ENCODE measurements around the gene ZNF343.
A peak's percentile ranks its signal among the peaks of the same experiment; 100 is the strongest.
"Not testable (repeated sequence)": the region's sequence is repeated elsewhere in the genome, so short reads cannot be mapped to it uniquely, and the experiment has no call there.

The ZNF343 gene

DNA sequence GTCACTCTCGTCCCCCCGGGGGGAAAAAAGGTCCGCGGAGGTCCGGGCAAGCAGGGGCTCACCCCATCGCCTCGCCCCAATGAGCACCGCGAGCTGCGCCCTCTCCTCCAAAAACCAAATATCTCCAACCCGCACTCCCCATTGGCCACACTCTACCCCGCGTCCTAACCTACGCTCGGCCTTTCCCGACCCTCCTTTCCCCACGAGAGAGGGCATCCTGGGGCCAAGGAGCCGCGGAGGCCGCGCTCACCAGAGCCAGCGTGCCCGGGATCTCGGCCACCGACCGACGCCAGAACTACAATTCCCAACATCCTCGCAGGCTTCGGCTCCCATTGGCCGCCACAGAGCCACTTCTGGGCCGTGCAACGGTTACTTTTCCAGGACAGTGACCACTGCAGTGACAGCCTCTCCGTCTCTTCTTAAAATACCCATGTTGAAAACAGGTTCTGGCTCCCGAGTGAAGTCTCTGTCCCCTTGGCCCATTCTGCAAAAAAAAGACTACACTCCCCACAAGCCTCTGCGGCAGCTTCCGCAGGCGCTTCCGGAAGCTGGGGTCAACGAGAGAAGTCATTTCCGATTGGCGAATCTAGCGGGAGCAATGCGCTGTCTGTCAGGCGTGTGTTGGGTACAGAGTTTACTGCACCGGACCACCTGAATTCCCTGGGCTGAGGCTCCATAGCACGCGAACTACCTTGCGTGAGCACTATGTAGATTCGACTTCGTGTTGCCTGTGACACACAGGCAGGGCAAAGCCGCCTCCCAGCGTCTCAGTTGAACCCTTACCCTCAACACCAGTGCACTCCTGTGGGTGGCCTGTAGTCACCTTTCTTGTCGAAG lies at the start of gene ZNF343:
Gene ZNF343 (minus strand): TSS at position 285 of the 837 bp plus-strand sequence. CDS start 15,020 bp downstream, outside the sequence.
- DNase-seq = peak; percentile 82

DNA sequence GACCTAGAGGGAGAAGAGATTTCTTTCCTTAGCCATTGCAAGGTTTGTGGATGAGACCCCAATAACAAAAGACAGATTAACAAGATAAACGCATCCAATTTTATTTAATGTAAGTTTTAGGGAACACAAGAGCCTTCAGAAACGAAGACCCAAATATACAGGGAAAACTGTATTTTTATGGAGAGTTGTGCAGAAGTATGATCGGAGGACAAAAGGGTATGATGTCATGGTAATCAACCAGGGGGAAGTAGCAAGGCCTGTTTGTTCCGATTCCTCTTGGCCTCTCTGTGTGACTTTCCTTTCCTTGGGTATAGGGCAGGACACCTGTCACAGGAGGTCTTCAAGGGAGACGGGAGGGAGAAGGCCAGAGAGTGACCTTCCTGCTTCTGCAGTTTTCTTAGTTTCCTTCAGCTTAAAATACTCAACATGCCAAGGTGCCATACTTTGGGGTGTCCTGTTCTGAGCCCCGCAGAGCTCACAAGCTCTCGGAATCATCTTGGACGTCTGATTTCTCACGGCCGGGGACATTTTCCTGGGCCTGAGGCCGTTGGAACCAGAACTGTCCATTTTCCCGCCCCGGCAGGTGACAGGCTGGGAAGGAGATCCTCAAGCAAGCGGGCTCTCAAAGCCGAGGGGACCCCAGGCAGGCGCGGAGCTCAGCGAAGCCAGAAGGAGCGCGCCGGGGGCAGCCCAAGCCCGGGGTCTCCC lies 49.3 kb upstream of the ZNF343 start:
- DNase-seq = no peak

DNA sequence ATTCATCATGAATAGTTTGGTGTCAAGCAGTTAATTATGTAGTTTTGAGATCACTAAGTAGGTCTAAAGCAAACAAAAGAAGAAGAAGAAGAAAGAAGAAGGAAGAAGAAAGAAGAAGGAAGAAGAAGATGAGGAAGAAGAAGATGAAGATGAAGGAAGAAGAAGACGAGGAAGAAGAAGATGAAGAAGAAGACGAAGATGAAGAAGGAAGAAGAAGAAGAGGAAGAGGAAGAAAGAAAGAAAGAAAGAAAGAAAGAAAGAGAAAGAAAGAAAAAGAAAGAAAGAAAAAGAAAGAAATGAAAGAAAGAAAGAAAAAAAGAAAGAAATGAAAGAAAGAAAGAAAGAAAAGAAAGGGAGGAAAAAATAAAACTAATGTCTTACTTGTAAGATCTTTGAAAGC lies 36.9 kb upstream of the ZNF343 start:
- no peak for DNase-seq

DNA sequence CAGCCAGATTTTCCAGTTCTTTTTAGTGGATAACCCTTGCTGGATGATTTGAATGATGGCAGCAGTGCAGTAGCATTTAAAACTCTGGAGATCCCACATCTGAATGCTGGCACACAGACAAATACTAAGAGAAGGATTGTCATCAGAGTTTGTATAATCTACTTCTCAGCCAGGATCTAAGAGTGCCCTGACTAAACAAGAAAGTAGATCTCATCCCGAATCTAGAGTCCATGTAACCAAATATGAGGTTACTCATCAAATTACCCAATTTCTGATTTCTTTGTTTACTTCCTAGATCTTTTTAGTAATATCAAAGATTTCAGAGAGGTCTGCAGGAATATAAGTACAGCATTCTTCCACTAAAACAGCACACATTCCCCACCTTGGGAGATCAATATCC lies 35.5 kb upstream of the ZNF343 start:
- DNase-seq = no peak

DNA sequence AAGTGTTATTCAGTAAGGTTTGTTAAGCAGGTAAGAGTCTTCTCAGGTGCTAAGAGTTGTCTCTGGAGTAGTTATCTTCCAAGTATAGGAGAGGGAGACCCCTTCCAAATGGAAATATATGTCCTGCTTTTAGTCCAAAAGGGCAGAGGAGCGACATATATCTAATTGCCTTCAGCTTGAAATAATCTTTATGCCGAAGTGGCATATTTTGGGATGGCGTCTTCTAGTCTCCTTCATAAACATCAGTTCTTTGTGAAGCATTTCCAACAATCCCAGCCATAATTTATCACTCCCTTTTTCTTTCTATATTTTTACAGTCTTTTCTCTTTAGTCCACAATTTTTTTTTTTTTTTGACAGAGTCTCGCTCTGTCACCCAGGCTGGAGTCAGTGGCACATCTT lies 33.6 kb upstream of the ZNF343 start:
- DNase-seq = no peak

DNA sequence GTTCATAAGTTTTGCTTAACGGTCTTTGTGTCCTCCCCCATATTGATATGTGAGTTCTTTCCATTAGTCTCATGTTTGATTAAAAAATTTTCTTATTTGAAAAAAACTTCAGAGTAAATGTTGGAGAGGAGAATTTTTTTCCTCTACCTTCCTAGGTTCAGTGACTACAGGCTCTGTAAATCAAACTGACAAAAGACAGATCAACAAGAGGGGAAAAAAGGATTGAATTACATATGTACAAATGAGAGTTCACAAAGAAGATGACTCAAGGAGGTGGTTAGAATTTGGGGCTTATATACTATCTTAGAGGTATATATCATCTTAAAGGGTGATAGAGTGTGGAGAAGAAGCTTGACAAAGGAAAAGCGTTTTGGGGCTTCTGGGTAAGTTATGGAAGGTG lies 33.2 kb upstream of the ZNF343 start:
- DNase-seq = no peak

DNA sequence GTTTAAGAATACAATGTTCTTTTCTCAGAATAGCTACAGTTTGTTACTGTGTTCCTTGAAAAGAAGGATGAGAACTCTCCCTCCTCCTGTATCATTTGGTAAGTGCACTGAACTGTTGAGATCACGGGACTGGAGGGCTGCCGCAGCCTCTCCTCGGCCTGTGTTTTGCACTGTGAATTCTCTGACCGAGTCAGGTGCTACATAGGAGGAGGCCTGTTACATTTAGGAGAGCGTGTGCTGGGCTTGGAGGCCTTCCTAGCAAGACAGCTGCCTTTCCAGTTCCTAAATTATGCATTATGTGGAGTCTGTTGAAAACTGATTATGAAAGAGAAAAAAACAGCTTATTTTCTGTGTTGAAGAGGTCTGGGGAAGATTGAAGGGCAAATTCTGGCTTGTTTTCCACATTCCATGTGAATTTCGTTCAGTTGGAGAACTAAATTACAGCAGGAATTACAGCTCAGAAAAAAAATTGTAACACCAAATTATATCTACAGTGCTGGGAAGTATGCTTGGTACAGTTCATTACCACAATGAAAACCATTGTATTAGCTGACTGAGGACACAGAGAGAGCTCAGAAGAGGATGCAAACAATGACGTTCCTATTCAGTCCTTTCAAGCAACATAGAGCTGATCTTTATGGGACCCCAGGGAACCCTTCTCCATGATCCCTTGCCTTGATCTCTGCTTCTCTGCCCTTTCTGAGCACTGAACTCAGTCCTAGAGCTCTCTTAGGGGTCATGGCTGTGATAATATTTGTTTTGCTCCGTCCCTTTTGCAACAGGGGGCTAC lies 30.4 kb upstream of the ZNF343 start:
- no peak for DNase-seq

DNA sequence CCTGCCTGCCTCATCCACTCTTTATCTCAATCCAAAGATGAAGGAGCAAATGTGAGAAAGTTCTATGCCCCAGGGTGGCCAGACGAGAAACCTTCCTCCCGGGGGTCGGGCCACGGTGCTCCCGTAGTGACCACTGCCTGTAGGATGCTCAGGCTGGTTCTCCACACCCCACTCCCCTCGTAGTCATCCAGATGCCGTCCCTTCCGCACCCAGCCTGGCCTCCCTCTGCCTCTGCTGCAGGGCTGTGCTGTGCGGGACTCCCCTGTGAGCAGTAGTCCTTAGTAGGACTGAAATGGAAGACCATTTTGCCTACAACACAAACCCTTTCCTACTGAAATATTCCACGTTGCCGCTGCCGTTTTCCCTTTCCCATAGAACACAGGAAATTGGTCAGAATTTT lies 29.6 kb upstream of the ZNF343 start:
- DNase-seq = no peak

DNA sequence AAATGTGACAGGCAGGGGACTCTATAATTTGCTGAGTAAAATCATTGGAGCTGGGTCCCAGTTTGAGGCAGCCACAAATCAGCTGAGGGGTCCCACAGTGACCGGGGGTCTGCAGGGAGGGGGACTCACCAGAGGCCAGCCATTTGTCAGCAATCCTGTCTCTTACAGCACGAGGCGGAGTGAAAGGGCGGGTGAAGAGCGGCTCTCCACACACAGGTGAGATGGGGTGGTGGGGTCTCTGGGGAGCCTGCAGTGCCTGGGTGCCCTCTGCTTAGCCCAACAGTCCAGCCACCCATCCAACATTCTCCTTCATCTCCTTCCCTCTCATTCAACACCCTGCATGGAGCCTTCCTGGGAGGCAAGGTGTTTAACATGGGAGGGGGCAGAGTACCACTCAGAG lies 28.4 kb upstream of the ZNF343 start:
- no peak for DNase-seq

DNA sequence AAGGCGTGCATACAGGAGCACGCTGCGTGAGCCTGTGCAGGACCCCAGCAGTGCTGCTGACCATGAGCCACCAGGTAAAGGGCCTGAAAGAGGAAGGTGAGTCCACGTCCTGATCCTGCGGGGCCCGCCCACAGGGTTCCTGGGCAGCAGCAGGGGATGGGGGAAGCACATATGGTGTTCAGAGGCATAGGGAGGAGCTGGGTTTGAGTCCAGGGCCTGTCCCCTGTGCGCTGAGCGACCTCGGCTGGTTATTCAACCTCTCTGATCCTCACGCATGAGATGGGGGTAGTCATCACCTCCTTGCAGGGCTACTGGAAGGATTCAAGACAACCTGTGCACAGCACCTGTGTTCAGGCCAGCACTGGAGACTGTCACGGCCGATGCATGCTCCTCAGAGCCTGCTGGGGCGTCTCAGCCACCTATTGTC lies 27.9 kb upstream of the ZNF343 start, which contains the start of gene TMC2:
Gene TMC2 (plus strand): TSS at position 14 of the 427 bp plus-strand sequence. CDS start 49 bp downstream, at position 63.
- no peak for DNase-seq

DNA sequence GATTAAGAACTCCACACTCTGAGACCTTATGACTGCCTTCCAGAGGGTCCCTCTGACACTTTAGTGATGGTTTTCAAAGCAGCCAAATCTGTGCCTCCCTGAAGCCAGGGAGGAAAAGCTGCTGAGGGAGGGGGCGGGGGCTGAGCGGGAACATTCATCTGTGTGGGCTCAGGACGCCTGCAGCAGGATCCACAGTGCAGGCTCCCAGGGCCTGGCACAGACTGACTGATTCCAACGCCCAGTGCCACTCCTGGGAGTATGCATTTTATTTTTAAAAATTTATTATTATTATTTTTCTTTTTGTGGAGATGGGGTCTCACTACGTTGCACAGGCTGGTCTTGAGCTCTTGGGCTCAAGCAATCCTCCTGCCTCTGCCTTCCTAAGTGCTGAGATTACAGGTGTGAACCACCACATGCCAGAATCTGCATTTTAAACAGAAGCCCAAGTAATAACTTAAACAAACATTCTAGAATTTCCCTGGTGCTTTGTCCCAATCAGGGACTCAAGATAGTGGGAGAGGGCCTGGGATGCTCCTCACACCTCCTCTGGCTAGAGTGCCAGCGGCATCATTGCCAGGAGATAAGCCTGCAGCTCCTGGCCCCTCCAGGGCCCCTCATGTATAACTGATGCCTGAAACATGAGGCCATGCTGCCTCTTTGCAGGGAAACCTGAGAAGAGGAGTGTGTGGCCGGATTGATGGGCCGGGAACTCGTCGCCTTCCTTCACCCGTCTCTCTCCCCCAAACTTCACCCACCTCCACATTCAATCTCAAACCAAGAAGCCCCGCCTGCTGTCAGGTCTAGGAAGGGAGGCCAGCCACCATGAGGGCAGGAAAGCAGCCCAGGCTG lies 27.2 kb upstream of the ZNF343 start:
- DNase-seq = no peak

DNA sequence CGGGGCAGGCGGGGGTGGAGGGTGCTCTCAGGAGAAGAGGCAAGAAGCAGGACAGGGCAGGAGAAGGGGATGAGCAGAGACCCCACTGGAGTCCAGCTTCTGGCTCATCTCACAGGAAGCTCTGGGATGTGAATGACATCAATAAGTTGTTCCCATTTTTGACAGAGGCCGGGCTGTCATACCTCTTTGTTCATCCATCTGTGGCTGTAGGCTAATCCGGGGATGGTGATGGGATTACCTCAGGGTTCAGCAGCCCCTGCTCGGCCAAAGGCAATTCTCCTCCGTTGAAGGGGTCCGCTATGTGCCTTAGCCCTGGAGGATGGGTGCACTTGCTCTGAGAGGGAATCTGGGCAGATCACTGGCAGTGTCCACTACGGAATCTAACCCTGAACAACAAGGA lies 24.4 kb upstream of the ZNF343 start:
- DNase-seq = no peak

DNA sequence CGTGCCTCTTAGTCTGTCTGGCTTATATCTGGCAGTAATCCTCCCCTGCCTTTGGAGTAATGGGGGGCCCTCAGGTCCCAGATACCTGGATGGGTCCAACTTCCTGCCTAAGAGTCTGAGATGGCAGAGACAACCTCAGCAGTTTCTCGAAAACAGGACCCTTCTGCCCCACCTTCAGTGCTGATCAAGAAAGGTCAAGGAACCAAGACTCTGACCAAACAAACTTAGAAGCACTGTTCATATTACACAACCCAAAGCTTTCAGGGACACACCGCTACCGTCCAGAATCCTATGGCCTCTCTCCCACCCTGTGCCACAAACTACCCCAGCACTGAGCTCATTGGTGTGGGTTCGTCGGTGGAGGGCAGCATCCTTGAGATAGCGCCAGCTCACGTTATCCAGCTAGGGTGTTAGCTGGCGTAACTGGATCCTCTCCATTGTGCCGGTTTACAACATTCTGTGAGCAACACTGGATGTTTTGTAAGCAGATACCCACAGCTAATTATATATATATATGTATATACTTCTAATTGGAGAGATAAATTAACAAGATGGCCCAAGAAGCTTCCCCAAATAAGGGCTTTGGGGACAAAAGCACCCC lies 20.1 kb upstream of the ZNF343 start:
- DNase-seq = no peak

DNA sequence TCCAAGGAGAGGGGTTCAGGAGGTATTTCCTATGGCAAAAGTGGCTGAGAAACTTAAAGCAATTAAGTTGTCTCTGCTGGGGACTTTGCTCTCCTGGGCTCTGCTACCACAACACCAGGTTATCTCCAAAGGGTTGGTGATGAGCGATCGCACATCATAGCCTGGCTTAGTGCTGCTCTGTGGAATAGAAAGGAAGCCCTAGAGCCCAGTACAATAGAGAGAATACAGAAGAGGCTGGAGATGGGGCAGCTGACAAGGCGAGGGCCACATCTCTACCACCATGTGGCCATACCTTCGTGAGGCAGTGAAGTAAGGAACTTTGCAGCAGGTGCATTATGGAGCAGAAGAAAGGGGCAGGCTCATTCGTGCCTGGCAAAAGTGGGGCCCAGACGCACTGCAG lies 19.0 kb upstream of the ZNF343 start:
- no peak for DNase-seq

DNA sequence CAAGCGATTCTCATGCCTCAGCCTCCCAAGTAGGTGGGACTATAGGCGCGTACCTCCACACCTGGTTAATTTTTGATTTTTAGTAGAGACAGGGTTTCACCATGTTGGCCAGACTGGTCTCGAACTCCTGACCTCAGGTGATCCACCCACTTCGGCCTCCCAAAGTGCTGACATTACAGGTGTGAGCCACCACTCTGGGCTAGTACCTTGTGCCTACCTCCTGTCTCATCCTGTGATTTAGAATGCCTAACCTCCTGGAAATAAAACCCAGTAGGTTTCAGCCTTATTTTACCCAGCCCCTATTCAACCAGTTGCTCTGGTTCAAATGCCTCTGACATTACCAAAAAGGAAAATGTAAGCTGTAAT lies 17.5 kb upstream of the ZNF343 start:
- not testable (repeated sequence) for DNase-seq

DNA sequence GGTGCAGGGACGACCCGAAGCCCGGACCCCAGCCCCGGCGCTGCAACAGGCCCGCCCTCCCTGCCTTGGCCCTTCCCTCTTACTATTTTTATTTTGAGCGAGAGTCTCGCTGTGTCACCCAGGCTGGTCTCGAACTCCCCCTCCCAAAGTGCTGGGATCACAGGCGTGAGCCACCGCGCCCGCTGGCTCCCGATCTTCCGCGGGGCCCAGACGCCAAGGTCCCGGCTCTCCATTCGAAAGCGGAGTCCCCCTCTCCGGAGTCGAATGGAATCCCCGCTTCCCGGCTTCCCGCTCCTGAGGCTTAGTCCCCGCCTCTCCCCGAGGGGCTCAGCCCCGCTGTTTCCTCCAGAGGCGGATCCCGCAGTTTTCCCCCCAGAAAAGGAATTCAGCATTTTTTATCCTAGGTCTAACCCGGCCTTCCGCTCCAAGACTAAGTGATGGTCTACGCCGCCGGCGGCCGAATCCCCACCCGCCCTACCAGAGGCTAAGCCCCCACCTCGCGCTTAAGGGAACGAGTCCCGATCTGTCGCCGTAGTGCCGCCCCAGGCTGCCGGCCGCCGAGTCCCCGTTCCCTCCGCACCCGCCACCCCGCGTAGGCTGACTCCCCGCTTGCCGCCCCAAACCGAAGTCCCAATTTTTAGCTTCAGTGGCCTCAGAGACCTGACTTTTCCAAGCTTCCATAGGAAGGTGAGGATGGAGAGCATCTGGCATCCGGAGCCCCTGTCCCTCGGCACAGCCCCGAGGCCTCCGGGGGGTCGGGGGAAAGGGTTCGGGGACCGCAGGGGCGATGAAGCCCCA lies 16.2 kb upstream of the ZNF343 start:
- DNase-seq = no peak

DNA sequence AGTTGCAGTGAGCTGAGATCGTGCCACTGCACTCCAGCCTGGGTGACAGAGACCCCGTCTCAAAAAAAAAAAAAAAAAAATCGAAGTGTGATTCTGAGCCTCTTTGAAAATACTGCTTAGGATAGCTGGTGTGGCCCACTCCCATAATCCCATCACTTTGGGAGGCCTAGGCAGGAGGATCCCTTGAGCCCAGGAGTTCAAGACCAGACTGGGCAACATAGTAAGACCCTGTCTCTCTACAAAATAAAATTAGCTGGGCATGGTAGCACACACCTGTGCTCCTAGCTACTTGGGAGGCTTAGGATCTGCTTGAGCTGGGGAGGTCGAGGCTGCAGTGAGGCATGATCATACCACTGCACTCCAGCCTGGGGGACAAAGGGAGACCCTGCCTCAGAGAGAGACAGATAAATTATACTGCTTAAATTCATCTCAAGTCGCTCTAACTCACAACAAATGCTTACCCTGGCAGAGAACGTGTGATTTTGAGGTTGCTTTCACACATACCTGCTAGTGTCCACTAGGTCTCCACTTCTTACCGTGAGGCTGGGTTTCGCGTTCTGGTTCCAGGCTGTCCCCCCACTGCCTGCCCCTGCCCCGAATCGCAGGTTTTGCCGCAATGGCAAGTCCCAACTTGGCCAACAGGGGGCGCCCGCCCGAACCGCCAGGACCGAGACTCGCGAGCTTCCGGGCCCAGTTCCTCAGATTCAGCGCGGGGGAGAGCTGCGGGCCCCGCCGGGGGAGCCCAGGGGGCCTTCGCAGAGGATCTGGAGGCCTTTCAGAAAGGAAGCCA lies 15.4 kb upstream of the ZNF343 start:
- DNase-seq = peak; percentile 38

DNA sequence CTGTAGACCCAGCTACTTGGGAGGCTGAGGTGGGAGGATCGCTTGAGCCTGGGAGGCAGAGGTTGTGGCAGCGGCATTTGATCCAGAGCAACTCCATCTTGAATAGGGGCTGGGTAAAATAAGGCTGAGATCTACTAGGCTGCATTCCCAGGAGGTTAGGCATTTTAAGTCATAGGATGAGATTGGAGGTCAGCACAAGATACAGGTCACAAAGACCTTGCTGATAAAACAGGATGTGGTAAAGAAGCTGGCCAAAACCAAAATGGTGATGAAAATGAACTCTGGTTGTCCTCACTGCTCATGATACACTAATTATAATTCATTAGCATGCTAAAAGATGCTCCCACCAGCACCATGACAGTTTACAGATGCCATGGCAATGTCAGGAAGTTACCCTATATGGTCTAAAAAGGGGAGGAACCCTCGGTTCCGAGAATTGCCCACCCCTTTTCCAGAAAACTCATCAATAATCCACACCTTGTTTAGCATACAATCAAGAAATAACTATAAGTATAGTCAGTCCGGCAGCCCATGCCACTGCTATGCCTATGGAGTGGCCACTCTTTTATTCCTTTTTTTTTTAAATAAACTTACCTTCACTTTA lies 14.2 kb upstream of the ZNF343 start:
- not testable (repeated sequence) for DNase-seq

DNA sequence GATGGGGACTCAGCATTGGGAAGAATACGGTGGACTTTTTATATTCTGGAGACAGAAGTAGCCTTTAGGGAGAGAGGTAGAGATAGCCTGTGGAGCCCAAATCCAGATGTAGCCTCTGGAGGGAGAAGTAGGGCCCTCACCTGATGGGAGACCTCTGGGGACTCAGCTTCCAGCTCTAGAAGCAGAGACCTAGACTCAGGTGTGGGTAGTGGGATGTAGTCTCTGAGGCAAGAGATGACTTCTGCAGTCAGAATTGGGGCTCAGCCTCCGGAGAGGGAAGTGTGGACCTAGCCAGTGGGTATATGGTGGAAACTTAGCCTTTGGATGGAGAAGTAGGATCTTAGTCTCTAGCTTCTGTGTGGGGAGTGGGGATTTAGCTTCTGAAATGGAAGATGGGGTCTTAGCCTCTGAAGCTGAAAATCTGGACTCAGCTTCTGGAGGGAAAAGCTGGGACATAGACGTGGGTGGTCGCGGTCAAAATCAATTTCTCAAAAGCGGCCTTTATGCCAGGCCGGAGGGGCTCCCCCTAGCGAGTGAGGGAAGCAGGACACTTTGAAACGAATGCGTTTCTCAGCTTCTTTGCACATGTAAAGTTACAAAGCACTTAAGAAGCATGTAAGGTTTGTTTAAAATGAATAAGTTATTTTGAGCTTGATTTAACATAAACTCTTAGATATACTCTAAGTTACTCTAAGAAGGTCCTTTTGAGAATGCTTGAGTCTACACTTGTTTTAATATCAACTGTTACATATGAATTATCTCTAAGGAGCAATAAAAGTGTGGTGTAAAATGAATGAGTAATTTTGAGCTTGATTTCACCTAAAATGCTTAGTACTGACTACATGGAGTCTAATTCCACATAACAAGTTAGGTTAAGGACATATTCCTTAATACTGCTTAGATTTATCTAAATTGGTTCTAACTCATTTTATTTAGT lies 12.9 kb upstream of the ZNF343 start:
- DNase-seq = peak; percentile 52
